ENCODE measurements around the gene POLD4. TPM values are rescaled to one million over a fixed set of nuclear protein-coding genes. Genes with fewer than 3 reads are reported as not detected.

POLD4 gene
- total and polyA plus RNA-seq, 2 of the 13 experiments (the other 11 are each of a cell fraction or from before 2014, with no cell fraction given), result 10.5 to 27.4 TPM

- TF ChIP-seq ZNF10 (CRISPR knock-in tag; IDR thresholded peaks at IDR 0.05; ENCODE audit: borderline replicate concordance, low read depth), result no peak
- TF ChIP-seq ZNF766 (CRISPR knock-in tag; IDR thresholded peaks at IDR 0.05; ENCODE audit: borderline replicate concordance), result no peak
- peak; percentile 80 for TF ChIP-seq KAT8 (CRISPR knock-in tag; IDR thresholded peaks at IDR 0.05)
- no peak for TF ChIP-seq ZNF33A (CRISPR knock-in tag; IDR thresholded peaks at IDR 0.05; ENCODE audit: borderline replicate concordance)
- TF ChIP-seq ZSCAN30 (CRISPR knock-in tag; IDR thresholded peaks at IDR 0.05), result no peak
- TF ChIP-seq ZNF12 (CRISPR knock-in tag; IDR thresholded peaks at IDR 0.05), result no peak
- TF ChIP-seq CEBPB (IDR thresholded peaks at IDR 0.05; ENCODE audit: borderline replicate concordance, low read depth, low read length), result no peak
- 0 out of 2 replicates have a peak, but pooled peaks have one; percentile 11 for TF ChIP-seq JUN (CRISPR knock-in tag; IDR thresholded peaks at IDR 0.05)
- TF ChIP-seq, protein P1, sequence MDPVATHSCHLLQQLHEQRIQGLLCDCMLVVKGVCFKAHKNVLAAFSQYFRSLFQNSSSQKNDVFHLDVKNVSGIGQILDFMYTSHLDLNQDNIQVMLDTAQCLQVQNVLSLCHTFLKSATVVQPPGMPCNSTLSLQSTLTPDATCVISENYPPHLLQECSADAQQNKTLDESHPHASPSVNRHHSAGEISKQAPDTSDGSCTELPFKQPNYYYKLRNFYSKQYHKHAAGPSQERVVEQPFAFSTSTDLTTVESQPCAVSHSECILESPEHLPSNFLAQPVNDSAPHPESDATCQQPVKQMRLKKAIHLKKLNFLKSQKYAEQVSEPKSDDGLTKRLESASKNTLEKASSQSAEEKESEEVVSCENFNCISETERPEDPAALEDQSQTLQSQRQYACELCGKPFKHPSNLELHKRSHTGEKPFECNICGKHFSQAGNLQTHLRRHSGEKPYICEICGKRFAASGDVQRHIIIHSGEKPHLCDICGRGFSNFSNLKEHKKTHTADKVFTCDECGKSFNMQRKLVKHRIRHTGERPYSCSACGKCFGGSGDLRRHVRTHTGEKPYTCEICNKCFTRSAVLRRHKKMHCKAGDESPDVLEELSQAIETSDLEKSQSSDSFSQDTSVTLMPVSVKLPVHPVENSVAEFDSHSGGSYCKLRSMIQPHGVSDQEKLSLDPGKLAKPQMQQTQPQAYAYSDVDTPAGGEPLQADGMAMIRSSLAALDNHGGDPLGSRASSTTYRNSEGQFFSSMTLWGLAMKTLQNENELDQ (CRISPR knock-in tag; IDR thresholded peaks at IDR 0.05; ENCODE audit: borderline replicate concordance), result no peak
- no peak for TF ChIP-seq ZNF24 (IDR thresholded peaks at IDR 0.05)
- TF ChIP-seq RFXANK (CRISPR knock-in tag; IDR thresholded peaks at IDR 0.05), result no peak
- TF ChIP-seq HMGA1 (CRISPR knock-in tag; conservative IDR thresholded peaks at IDR 0.05), result no peak
- no peak; the same call in 1 of the 2 replicates for TF ChIP-seq DMAP1 (CRISPR knock-in tag; IDR thresholded peaks at IDR 0.05)
- peak; percentile 85 for TF ChIP-seq SP2 (CRISPR knock-in tag; IDR thresholded peaks at IDR 0.05)
- peak; percentile 40; the same call in 1 of the 2 replicates for TF ChIP-seq ARNT2 (CRISPR knock-in tag; IDR thresholded peaks at IDR 0.05; ENCODE audit: low read depth)
- 0 out of 2 replicates have a peak, but pooled peaks have one; percentile 49 for TF ChIP-seq MYC (CRISPR knock-in tag; IDR thresholded peaks at IDR 0.05; ENCODE audit: borderline replicate concordance)
- peak; percentile 50; the same call in 1 of the 2 replicates for TF ChIP-seq ZNF468 (CRISPR knock-in tag; IDR thresholded peaks at IDR 0.05)
- no peak for TF ChIP-seq TBX2 (CRISPR knock-in tag; IDR thresholded peaks at IDR 0.05; ENCODE audit: borderline replicate concordance)
- no peak for TF ChIP-seq FIP1L1 (IDR thresholded peaks at IDR 0.05; ENCODE audit: borderline replicate concordance, insufficient read depth, low read depth, low read length)
- TF ChIP-seq ZFYVE20 (CRISPR knock-in tag; IDR thresholded peaks at IDR 0.05; ENCODE audit: borderline replicate concordance, low read depth), result no peak
- TF ChIP-seq, protein P2, sequence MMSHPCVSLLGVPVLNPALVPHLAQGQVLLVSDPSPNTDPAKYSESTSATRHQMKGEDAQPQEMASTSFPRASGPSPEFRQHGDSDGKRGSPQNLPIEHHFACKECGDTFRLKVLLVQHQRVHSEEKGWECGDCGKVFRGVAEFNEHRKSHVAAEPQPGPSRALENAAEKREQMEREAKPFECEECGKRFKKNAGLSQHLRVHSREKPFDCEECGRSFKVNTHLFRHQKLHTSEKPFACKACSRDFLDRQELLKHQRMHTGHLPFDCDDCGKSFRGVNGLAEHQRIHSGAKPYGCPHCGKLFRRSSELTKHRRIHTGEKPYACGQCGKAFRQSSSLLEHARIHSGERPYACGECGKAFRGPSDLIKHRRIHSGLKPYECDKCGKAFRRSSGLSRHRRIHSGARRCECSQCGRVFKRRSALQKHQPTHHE (CRISPR knock-in tag; IDR thresholded peaks at IDR 0.05; ENCODE audit: borderline replicate concordance), result 0 out of 2 replicates have a peak, but pooled peaks have one; percentile 61
- TF ChIP-seq, protein P3, sequence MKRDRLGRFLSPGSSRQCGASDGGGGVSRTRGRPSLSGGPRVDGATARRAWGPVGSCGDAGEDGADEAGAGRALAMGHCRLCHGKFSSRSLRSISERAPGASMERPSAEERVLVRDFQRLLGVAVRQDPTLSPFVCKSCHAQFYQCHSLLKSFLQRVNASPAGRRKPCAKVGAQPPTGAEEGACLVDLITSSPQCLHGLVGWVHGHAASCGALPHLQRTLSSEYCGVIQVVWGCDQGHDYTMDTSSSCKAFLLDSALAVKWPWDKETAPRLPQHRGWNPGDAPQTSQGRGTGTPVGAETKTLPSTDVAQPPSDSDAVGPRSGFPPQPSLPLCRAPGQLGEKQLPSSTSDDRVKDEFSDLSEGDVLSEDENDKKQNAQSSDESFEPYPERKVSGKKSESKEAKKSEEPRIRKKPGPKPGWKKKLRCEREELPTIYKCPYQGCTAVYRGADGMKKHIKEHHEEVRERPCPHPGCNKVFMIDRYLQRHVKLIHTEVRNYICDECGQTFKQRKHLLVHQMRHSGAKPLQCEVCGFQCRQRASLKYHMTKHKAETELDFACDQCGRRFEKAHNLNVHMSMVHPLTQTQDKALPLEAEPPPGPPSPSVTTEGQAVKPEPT (CRISPR knock-in tag; IDR thresholded peaks at IDR 0.05; ENCODE audit: low read depth), result no peak
- no peak for TF ChIP-seq ZNF775 (CRISPR knock-in tag; IDR thresholded peaks at IDR 0.05; ENCODE audit: borderline replicate concordance)
- TF ChIP-seq SMARCE1 (IDR thresholded peaks at IDR 0.05; ENCODE audit: borderline replicate concordance), result no peak
- peak; percentile 84; the same call in 1 of the 2 replicates for TF ChIP-seq SRY (CRISPR knock-in tag; IDR thresholded peaks at IDR 0.05)
- TF ChIP-seq ZFP36 (IDR thresholded peaks at IDR 0.05; ENCODE audit: borderline replicate concordance, low read depth, low read length, partially characterized antibody), result no peak
Measured at GRCh38 chr11:67353317-67354074, at the start of gene POLD4 (continued).
